GM18858 (cell line): Measurements from ENCODE around the gene SNX5.

Experiments
- ATAC-seq: cut with Tn5 transposase; IDR thresholded peaks from one replicate; pipeline ENCODE4 v1.9.1; 2021; ENCODE audit not compliant: unreplicated experiment

Gene SNX5

DNA sequence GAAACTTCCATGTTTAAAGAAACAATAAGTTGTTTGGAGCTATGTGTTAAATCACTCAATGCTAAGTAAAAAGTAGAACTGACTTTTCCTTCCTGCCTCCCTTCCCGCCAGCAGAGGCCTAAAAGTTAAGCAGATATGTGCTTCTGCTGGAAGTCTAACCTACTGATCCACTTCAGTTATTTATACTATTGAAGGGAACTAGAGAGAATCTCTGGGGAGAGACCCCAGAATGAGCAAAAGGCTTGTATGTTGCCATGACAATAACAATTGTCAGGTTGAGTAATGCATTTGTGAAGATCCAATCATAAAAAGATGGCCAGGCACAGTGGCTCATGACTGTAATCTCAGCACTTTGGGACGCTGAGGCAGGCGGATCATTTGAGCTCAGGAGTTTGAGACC lies 25.0 kb upstream of the SNX5 start:
- no peak for ATAC-seq

DNA sequence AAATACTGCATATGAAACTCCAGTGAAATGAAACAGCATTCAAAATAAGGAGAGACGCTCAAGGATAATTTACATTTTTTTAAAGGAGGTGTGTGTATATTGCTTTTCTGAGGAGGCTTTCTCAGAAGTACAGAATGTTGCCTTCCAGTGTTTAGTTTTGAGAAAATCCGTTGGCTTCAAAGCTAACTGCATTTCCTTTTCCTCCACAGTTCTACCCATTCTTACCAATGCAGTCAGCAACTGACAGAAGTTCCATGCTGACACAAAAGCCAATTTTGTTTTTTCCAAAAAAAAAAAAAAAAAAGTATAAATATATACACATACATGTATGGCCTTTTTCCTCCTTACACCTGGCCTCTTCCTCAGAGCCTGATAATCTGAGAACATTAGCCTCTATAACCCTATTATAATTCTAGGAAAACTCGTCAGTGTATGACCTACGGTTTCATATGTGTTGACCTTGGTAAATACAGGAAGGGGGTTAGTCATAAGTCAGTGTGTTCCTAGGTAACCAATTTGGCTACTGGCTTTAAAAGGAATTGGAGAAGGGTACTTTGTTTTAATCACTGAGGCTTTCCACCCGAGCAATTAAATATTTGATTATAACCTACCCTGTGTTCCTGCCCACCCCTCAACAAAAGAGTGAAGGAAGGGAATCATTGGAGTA lies 24.4 kb upstream of the SNX5 start:
- ATAC-seq: no peak

DNA sequence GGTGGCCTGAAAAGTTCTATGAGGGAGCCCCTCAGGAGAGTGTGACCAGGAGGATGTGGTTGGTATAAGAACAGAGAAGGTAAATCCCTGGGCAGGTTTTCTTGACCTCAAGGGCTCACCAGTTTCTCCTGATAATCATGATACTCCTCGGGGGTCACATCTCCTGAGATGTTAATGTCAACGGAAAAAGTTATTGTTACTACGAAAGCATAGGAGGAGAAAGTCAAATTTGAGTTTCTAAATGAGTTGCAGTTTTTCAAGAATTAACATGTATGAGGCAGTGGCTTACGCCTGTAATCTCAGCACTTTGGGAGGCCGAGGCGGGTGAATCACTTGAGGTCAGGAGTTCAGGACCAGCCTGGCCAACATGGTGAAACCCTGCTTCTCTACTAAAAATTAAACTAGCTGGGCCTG lies 23.6 kb upstream of the SNX5 start:
- peak; percentile 52 for ATAC-seq

DNA sequence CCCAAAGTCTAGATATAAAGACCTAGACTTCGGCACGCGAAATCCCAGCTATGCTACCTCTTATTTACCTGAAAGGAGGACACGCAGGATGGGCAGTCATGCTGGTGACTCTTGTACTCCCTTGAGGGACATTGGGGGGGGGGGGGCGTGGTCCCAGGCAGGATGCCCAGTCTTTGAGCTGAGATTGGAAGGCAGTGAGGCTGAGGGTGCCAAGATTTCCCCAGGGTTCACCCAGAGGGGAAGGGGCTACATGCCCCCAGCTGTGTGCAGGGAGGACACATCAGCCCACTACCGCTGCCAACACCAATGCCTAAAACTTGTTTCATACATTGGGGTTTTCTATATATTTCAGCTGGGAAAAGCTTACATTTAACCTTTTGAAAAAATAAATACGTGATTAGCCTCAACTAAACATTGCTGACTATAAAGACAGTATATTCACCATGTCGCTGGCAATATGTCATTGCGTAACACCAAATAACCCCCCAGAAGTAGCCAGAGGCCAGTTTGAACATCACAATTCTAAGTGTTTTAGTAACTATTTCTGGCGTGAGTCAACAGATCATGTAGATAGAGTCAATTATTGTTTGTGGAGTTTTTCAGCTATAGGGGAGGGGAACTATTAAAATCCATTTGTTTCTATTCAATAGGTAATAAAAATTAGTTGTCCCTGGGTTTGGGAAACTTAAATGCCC lies 21.8 kb upstream of the SNX5 start:
- no peak for ATAC-seq

DNA sequence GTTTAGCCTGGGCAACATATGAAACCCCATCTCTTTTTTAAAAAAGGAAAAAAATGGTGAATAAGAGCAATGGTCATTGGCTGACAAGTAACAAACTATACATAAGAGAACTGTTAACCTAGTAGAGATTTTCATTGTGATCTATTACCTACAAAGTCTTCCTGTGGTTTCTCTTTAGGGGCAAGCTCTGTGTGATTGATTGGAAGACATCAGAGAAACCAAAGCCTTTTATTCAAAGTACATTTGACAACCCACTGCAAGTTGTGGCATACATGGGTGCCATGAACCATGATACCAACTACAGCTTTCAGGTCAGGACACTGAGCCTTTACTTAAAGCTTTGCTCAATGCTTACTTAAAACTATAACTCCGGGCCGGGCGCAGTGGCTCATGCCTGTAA lies 19.4 kb upstream of the SNX5 start:
- ATAC-seq: no peak

DNA sequence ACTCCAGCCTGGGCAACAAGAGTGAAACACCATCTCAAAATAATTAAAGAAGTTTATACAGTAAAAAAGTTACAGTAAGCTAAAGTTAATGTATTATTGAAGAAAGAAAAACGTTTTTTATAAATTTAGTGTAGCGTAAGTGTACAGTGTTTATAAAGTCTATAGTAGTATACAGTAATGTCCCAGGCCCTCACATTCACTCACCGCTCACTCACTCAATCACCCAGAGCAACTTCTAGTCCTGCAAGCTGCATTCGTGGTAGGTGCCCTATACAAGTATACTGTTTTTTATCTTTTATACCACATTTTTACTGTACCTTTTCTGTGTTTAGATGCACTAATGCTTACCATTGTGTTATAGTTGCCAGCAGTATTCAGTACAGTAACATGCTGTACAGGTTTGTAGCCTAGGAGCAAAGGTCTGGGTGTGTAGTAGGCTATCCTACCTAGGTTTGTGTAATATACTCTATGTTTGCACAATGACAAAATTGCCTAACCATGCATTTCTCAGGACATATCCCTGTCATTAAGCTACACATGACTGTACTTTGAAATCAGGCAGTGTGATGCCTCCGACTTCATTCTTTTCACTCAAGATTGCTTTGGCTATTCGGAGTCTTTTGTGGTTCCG lies 16.9 kb upstream of the SNX5 start:
- ATAC-seq: no peak

DNA sequence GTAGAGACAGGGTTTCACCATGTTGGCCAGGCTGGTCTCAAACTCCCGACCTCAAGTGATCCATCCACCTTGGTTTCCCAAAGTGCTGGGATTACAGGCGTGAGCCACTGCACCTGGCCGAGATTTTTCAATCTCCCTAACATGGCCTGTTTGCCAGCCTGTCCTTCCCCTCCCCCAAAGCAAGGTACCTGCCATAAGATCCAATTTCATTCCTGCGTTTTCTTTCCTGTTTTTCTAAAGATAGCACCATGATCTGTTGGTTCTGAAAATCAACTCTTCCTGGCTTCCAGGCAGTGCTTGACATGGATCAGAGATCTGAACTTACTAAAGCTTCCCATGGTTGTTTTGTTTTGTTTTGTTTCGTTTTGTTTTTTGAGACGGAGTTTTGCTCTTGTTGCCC lies 7.7 kb upstream of the SNX5 start:
- no peak for ATAC-seq

DNA sequence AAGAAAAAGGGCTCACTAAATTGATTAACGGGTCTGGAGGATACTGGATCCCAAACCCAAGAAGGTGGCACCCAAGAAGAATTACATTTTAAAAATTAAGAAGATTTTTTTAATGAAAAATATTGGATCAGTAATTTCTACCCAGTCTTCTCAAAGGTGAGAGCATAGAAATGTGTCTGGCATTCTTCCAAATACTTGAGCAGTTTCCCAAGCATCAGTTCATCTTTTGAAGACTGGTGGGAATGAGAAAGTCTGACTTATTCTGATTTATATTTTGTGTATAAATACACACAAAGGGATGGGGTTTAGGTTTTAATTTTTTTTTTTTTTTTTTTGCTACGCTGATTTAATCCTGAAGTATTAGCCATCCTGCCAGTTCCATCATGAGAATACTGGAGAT lies 3.5 kb upstream of the SNX5 start:
- ATAC-seq: no peak

DNA sequence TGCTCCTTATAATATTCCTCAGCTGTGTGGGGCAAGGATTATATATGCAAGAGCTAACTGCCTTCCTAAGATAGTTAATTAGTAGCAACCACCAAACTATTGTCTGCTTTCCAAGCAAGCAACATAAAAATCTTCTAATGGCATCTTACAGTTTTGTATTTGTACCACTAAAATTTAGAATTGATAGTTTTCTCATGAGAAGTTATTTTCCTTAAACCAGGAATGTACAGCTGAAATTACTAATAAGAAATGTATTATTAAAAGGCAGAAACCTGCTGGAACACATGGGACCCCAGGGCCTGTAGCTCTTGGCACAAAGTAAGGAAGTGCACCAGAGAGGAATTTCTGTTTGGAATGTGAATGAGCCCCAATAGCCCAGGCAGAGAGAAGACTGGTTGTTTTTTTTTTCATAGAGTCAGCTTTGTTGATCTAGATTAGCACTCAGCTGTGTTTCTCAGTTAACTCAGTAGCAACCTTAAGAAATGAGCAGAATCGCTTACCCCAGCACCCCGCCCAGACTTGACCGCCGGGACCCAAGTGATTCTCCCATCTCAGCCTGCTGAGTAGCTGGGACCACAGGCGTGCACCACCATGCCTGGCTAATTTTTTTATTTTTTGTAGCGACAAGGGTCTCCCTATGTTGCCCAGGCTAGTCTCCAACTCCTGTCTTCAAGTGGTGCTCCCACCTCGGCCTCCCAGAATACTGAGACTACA lies 2.9 kb upstream of the SNX5 start:
- ATAC-seq: no peak

DNA sequence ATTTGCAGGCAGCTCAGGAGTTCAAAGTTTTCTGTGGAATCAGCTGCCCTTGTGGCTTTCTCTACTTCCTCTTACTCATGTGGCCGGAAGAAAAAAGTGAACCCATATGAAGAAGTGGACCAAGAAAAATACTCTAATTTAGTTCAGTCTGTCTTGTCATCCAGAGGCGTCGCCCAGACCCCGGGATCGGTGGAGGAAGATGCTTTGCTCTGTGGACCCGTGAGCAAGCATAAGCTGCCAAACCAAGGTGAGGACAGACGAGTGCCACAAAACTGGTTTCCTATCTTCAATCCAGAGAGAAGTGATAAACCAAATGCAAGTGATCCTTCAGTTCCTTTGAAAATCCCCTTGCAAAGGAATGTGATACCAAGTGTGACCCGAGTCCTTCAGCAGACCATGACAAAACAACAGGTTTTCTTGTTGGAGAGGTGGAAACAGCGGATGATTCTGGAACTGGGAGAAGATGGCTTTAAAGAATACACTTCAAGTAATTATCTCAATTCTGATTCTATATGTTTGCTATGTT lies 1.4 kb upstream of the SNX5 start:
- ATAC-seq: no peak

DNA sequence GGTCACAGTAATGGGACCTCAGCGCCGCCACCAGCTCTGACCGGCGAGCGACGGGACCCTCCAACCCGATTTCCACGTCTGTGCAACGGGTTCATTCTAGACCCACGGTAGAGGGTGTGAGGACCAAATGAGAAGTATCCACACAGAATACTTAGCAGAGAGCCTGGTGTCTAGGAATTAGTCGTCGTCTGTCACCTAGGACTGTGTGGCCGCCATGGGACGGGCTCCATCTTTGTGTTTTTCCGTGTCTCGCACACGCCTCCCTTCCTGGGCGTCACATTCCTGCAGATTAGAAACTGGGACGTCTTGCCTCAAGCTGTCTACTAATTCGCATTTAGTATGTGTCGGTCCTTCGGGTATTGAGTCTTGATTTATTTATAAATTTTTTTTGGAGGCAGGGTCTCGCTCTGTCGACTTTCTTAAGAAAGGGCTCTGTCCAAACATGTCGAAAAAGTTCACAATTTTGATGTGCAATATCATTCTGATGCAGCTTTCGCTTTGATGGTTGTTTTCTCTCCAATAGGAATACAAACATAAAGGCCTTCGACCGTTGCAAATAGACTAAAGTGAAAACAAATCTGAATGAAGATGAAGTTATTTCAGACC lies 787 bp upstream of the SNX5 start:
- no peak for ATAC-seq

DNA sequence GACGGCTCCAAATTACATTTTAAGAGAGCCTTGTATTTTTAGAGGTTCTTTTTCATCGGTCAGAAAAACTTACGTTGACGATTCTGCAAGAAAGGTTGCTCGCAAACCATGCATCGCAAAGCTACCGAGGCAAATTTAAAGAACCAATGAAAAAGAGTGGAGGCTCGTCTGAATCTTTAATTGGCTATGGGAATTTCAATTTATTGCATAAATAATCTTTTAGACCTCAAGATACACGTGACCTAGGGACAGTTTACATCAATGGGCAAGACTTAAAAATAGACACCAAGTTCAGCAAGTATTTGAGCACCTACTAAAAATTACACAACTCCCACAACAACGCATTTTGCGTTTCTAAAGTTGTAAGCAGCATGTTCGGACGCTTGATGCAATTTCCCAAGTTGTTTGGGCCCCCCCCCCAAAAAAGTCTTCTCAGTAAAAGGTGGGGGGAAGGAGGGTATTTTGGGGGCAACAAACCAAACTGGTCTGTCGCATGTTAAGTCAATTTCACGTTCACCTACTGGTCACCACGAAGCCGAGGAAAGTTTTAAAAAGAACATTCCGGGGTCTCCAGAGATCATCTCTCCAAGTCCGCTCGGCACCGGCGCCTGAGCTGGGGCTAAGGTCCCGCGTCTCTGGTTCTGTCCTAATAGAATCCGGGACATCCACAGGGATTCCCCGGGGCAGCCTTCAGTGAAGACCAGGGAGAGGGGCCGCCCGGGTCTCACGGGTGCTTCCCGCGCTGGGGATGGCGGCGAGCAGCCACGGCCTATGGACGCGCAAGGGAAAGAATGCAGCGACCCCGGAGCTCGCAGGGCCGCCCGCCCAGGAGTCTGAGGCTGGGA lies 851 bp downstream of the SNX5 start:
- no peak for ATAC-seq

DNA sequence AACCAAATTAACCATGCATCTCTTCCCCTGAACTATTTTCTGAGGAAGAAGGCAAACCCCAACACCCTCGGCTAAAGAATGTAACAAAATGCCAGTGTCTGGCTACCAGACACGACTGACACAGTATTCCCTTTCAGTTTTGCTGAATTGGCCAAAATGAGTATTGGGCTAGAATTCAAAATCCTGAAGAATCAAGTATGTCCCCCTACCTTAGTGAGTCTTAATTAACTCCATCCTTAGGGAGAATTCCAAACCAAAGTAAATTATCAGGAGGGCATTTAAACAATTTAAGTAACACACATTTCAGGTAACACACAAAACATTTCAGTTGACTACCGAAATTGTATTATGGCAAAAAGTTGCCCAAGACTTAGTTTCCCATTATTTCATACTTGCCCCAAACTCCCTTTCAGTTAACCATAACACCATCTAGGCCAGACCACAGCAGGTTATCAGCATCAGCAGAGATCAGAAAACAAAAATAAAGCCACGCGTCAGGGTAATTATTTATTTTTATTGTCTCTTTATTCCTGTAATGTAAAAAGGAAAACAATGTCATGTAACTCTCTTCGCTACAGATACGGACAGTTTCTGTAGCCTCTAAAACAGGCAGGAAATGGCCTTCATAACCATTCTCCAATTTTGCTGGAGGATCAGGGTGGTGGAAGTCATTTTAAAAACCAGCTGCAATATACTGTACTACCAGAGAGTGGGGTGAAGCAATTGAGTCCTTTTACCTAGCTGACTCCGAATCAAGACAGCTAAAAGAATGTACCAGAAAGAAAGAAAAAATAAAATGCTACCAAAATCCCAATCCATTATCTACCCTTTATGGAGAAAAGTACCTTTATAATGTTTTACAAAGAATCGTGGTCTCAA lies 1.9 kb downstream of the SNX5 start:
- no peak for ATAC-seq

DNA sequence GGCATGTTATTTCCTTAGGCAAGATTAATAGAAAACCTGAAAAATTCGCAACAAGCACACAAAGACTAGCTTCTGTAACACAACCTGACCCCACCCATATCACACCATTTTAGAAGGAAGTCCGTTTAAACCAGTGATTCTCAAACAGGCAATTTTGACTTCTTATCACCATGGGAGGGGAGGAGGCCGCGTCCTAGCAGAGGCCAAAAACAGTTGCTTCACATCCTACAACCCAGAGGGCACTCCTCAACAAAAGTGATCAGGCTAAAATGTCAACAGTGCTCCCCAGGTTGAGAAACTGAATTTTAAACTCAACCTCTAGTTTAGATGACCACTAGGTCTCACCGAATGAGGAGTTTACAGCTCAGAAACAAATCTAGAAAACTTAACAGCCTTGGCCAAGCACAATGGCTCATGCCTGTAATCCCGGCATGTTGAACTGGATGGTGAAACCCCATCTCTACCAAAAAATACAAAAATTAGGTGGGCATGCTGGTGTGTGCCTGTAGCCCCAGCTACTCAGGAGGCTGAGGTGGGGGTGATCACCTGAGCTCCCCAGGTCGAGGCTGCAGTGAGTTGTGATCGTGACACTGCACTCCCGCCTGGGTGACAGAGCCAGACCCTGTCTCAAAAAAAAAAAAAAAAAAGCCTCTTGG lies 3.4 kb downstream of the SNX5 start:
- no peak for ATAC-seq

DNA sequence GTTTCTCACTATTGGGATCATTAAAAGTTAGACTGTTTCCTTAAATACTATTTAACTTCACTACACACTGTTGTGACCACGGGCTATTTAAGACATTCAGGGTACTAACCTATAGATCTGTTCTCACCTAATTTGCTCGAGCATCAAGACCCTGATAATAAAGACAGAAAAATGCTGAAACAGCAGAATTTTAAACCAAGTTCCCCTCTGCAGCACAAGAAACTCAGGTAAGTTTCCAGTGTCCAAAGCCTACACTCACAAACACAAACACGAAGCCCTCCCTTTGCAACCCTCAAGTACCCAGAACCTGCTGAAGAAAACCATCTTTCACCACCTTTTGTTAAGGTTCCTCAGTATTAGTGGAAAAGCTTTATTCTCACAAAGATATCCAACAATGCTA lies 4.0 kb downstream of the SNX5 start:
- no peak for ATAC-seq

DNA sequence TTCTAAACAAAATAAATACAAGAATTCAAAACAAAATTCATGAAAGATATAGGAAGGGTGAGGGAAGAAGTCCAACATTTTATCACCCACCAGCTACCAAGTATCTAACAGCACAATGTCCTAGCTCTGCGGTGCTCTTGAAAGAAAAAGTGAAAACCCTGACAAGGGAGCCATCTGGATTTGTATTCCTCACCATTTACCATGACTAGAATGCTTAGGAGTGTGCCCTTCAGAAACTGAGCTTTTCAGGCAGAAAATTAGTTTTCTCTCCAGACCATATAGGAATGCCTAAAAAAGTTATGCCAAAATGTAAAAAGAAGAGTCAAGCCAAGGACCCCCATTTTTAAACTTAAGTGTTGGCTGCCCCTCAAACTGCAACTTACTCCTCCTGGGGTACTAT lies 4.5 kb downstream of the SNX5 start:
- no peak for ATAC-seq

DNA sequence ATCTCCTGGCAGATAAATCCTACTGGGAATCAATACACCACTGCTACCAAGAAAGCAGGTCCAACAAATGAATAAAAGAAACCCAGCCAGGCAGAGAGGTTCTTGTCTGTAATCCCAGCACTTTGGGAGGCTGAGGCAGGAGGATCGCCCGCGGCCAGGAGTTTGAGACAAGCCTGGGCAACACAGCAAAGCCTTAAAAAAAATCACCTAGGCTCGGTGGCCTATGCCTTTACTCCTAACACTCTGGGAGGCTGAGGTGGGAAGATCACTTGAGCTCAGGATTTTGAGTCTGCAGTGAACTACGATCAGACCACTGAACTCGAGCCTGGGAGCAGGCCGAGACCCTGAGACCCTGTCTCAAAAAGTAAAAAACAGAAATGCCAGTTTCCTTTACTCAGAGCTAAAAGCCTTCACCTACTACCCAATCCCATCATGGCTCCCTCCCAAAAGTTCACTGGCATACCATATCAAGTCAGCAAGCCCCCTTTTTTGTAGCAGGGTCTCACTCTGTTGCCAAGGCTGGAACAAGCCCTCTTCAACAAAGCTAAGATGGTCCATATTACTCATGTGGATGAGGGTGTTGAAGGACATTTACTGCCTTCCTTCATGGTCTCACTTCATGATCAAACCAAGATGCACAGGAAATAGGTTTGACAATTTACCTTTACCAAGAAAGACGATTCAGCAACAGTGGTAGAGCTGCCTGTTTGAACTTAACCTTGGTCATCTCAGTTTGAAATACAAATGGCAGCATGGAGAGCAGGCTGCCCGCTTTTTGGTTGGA lies 5.3 kb downstream of the SNX5 start:
- ATAC-seq: no peak

DNA sequence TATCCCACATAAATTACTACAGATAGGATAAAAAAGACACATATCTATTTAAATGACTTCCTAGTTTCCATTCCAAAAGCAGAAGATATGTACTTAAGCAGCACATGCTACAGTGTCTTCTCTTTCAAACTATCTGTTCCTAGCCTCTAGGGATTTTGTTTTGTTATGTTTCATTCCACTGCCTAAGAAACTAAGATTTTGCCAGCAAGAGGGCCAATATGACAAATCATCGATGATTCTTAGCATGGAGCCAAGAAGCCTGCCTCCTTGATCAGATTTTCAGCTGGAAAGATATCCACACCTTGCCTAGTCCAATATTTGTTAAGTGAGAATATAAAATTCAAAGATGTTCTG lies 7.0 kb downstream of the SNX5 start:
- ATAC-seq: no peak
